HUES48 (cell line): ENCODE data around the gene ZIC5.

Source experiments
- H3K27ac ChIP-seq: one replicate; pipeline ENCODE4 v1.7.0; 2013; ENCODE audit warnings: low read depth, low read length, inconsistent platforms
- H3K27me3 ChIP-seq: 2 replicates; pipeline ENCODE4 v1.6.1; 2013; ENCODE audit warnings: mild to moderate bottlenecking, low read length; ENCODE audit not compliant: control insufficient read depth, insufficient read depth
- H3K36me3 ChIP-seq: 2 replicates; pipeline ENCODE4 v1.6.1; 2013; ENCODE audit warnings: low read length; ENCODE audit not compliant: control insufficient read depth, insufficient read depth
- H3K4me1 ChIP-seq: 2 replicates; pipeline ENCODE4 v1.6.1; 2013; ENCODE audit warnings: mild to moderate bottlenecking, low read length; ENCODE audit not compliant: control insufficient read depth, insufficient read depth
- H3K4me3 ChIP-seq: 2 replicates; pipeline ENCODE4 v1.5.1; 2013; ENCODE audit warnings: mild to moderate bottlenecking, low read depth, low read length
- H3K9ac ChIP-seq: 2 replicates; pipeline ENCODE4 v1.6.1; 2013; ENCODE audit warnings: mild to moderate bottlenecking, low read depth, low read length, moderate library complexity
- H3K9me3 ChIP-seq: 2 replicates; pipeline ENCODE4 v1.6.1; 2013; ENCODE audit warnings: low read length; ENCODE audit not compliant: control insufficient read depth, insufficient read depth

The ZIC5 gene

GRCh38 chr13:99944606-99945005 lies 27.0 kb downstream of the ZIC5 start:
- peaks cover 5% of the 10 kb centered on the region for H3K4me1 ChIP-seq
- H3K4me3 ChIP-seq = no peak overlapping the region
- H3K27ac ChIP-seq = no peak overlapping the region
- no peaks in the 10 kb centered on the region for H3K36me3 ChIP-seq
- no peaks in the 10 kb centered on the region for H3K27me3 ChIP-seq
- no peak overlapping the region for H3K9ac ChIP-seq
- H3K9me3 ChIP-seq = no peaks in the 10 kb centered on the region

DNA sequence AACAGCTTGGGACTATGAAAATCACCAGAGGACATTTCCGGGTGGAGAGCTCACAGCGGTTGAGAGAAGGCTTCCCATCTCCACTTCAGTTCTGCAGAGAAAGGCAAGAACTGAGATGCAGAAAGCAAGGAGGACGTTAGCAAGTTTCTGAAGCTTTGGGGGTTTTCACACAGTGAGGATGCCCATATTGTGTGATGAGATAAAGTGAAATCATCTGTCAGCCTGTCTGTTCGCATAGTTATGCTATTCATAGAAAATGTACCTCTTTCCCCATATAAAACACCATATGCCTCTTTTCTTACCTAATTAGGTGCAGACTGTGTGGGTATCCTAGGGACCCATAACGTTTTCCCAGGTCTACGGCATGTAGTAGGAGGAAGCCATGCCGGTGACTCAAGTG lies 27.5 kb downstream of the ZIC5 start:
- no peak overlapping the region for H3K4me3 ChIP-seq
- no peaks in the 10 kb centered on the region for H3K27me3 ChIP-seq
- H3K27ac ChIP-seq = no peak overlapping the region
- no peaks in the 10 kb centered on the region for H3K9me3 ChIP-seq
- no peaks in the 10 kb centered on the region for H3K4me1 ChIP-seq
- no peak overlapping the region for H3K9ac ChIP-seq
- H3K36me3 ChIP-seq = no peaks in the 10 kb centered on the region

DNA sequence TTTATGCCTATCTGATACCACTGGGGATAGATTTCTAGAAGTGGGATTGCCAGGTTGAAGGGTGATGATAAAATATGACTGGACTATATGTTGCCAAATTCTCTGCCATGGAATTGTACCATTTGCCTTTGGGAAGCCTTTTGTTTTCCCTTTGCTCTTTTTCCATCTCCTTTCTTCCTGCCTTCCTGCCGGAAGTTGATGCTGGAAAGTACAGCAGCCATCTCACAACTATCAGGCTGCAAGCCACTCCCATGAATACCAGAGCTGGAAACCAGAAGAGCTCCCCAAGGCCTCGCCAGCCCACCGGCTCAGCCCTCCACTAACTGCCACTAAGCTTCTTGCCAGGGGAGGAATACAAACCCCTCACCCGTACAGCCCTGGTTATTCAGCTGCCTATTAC lies 29.7 kb downstream of the ZIC5 start:
- H3K9ac ChIP-seq = no peak overlapping the region
- no peak overlapping the region for H3K27ac ChIP-seq
- H3K4me1 ChIP-seq = no peaks in the 10 kb centered on the region
- no peak overlapping the region for H3K4me3 ChIP-seq
- H3K9me3 ChIP-seq = no peaks in the 10 kb centered on the region
- H3K36me3 ChIP-seq = no peaks in the 10 kb centered on the region
- no peaks in the 10 kb centered on the region for H3K27me3 ChIP-seq

- Histone ChIP-seq H3K4me1 (no peaks in the 10 kb centered on the region), H3K9me3 (no peaks in the 10 kb centered on the region), H3K4me3 (no peak overlapping the region), H3K27ac (no peak overlapping the region), H3K36me3 (no peaks in the 10 kb centered on the region), H3K9ac (no peak overlapping the region), H3K27me3 (no peaks in the 10 kb centered on the region)
These were observed 30.5 kb downstream of the ZIC5 start for GRCh38 chr13:99941086-99941485.

- Histone ChIP-seq H3K27me3 (no peaks in the 10 kb centered on the region), H3K4me3 (no peak overlapping the region), H3K27ac (no peak overlapping the region), H3K36me3 (no peaks in the 10 kb centered on the region), H3K9ac (no peak overlapping the region), H3K4me1 (no peaks in the 10 kb centered on the region), H3K9me3 (no peaks in the 10 kb centered on the region)
These were observed 32.9 kb downstream of the ZIC5 start for GRCh38 chr13:99938635-99939034.

GRCh38 chr13:99935772-99936171 lies 35.8 kb downstream of the ZIC5 start:
- Histone ChIP-seq H3K4me1 (no peaks in the 10 kb centered on the region), H3K27me3 (no peaks in the 10 kb centered on the region), H3K27ac (no peak overlapping the region), H3K9me3 (no peaks in the 10 kb centered on the region), H3K9ac (no peak overlapping the region), H3K4me3 (no peak overlapping the region), H3K36me3 (no peaks in the 10 kb centered on the region)

- Histone ChIP-seq H3K36me3 (no peaks in the 10 kb centered on the region), H3K9ac (no peak overlapping the region), H3K27ac (no peak overlapping the region), H3K27me3 (no peaks in the 10 kb centered on the region), H3K4me1 (peaks cover 3% of the 10 kb centered on the region; the same call in 1 of the 2 replicates), H3K9me3 (no peaks in the 10 kb centered on the region), H3K4me3 (no peak overlapping the region)
These were observed 38.7 kb downstream of the ZIC5 start for GRCh38 chr13:99932912-99933311.

DNA sequence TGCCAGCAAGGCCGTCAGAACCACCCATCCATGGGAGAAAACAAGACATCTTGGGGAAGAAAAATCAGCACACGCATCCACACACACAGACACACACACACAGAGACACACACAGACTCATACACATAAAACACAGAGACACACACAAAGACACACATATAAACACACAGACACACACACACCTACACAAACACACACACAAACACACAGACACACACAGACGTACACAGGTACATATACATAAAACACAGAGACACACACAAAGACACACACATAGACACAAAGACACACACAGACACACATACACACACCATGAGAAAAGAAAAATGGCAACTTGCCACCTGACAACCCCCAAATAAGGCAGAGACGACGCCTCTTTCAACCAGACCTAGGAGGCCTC lies 40.6 kb downstream of the ZIC5 start:
- Histone ChIP-seq H3K9ac (no peak overlapping the region), H3K27me3 (no peaks in the 10 kb centered on the region), H3K9me3 (no peaks in the 10 kb centered on the region), H3K27ac (no peak overlapping the region), H3K4me3 (no peak overlapping the region), H3K4me1 (peaks cover 3% of the 10 kb centered on the region; the same call in 1 of the 2 replicates), H3K36me3 (no peaks in the 10 kb centered on the region)

GRCh38 chr13:99929866-99930265 lies 41.7 kb downstream of the ZIC5 start:
- H3K9ac ChIP-seq = no peak overlapping the region
- H3K4me3 ChIP-seq = no peak overlapping the region
- H3K27me3 ChIP-seq = no peaks in the 10 kb centered on the region
- no peaks in the 10 kb centered on the region for H3K9me3 ChIP-seq
- no peak overlapping the region for H3K27ac ChIP-seq
- H3K36me3 ChIP-seq = no peaks in the 10 kb centered on the region
- H3K4me1 ChIP-seq = peaks cover 3% of the 10 kb centered on the region; the same call in 1 of the 2 replicates

GRCh38 chr13:99926014-99926731 lies 45.4 kb downstream of the ZIC5 start:
- Histone ChIP-seq H3K4me3 (no peak overlapping the region), H3K27me3 (no peaks in the 10 kb centered on the region), H3K9me3 (no peaks in the 10 kb centered on the region), H3K36me3 (no peaks in the 10 kb centered on the region), H3K27ac (no peak overlapping the region), H3K9ac (no peak overlapping the region), H3K4me1 (peaks cover 3% of the 10 kb centered on the region; the same call in 1 of the 2 replicates)

DNA sequence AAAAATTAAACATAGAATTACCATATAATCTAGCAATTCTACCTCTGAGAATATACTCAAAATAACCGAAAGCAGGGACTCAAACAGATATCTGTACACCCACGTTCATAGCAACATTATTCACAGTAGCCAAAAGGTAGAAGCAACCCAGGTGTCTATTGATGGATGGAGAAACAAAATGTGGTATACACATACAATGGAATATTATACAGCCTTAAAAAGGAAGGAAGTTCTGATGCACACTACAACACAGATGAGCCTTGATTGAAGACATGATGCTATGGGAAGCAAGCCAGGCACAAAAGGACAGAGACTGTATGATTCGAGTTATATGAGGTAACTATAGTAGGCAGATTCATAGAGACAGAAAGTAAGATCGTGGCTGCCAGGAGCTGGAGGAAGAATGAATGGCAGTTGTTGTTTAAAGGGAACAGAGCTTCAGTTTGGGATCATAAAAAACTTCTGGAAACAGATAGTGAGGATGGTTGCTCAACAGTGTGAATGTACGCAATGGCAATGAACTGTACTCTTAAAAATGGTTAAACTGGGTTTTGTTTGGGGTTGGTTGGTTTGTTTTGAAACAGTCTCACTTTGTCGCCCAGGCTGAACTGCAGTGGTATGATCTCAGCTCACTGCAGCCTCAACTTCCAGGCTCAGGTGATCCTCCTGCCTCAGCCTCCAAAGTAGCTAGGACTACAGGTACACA lies 47.5 kb downstream of the ZIC5 start:
- Histone ChIP-seq H3K27ac (no peak overlapping the region), H3K4me3 (no peak overlapping the region), H3K9ac (no peak overlapping the region), H3K9me3 (no peaks in the 10 kb centered on the region), H3K4me1 (no peaks in the 10 kb centered on the region), H3K27me3 (no peaks in the 10 kb centered on the region), H3K36me3 (no peaks in the 10 kb centered on the region)
